ENCODE data around the gene STX10. TPM values are rescaled to one million over a fixed set of nuclear protein-coding genes. Genes with fewer than 3 reads are reported as not detected.
A peak's percentile ranks its signal among the peaks of the same experiment; 100 is the strongest.

The STX10 gene
- total and polyA plus RNA-seq, 8 donors, result 63.6 to 94.8 (median 72.5) TPM

DNA sequence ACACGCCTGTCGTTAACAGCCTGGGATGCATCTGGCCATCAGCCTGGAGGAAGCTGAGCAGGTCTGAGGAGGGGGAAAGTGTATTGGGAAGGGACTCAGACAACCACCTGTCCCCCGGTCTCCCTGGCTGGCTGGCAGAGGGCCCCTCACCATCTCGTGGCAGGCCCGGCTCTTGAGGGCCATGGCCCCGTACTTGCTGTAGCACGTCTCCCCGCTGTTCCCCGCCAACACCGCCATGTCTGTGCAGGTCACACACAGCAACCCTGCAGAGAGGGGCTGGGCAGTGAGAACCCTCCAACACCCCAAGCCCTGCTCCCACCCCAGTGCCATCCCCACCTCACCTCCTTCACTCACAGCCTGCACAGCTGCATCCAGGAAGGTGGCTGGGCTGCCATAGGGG is 37.6 kb downstream of the STX10 start:
- intact Hi-C loops (cut with DNase I), result no loop called here
- TF ChIP-seq, protein P1, sequence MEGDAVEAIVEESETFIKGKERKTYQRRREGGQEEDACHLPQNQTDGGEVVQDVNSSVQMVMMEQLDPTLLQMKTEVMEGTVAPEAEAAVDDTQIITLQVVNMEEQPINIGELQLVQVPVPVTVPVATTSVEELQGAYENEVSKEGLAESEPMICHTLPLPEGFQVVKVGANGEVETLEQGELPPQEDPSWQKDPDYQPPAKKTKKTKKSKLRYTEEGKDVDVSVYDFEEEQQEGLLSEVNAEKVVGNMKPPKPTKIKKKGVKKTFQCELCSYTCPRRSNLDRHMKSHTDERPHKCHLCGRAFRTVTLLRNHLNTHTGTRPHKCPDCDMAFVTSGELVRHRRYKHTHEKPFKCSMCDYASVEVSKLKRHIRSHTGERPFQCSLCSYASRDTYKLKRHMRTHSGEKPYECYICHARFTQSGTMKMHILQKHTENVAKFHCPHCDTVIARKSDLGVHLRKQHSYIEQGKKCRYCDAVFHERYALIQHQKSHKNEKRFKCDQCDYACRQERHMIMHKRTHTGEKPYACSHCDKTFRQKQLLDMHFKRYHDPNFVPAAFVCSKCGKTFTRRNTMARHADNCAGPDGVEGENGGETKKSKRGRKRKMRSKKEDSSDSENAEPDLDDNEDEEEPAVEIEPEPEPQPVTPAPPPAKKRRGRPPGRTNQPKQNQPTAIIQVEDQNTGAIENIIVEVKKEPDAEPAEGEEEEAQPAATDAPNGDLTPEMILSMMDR (IDR thresholded peaks at IDR 0.05), result no peak
- Histone ChIP-seq H3K9me3 (no peaks in the 10 kb centered on the region), H3K4me1 (peaks cover 8 to 21% of the 10 kb centered on the region in 2 donors), H3K36me3 (peaks cover 0 to 57% of the 10 kb centered on the region in 2 donors), H3K27ac (no peak overlapping the region), H3K4me3 (no peak overlapping the region), H3K27me3 (no peaks in the 10 kb centered on the region)
- ATAC-seq (no peak), DNase-seq (no peak)

DNA sequence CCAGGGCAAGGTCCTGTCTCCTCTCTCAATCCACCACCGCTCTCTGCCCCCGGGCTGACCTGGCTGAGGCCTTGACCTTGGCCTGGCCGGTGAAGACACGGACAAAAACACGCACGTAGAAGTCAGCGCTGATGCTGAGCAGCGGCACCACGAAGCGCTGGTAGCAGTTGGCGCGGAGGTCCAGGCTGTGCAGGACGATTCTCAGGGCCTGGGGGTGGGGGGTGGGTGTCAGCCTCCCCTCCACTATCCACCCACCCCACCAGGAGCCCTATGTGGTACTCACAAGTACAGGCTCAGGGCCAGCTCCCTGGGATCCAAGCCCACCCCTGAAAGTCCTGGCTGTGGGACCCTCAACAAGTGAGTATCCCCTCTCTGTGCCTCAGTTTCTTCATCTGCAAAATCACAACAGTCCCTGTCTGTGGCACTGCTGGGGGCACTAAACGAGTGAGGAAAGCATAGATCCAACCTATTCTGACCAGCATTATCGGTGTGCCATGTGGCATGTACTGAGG is 40.0 kb downstream of the STX10 start:
- Histone ChIP-seq H3K9me3 (no peaks in the 10 kb centered on the region), H3K4me3 (no peak overlapping the region), H3K4me1 (peaks cover 0 to 7% of the 10 kb centered on the region in 2 donors), H3K27ac (no peak overlapping the region), H3K36me3 (peaks cover 0 to 64% of the 10 kb centered on the region in 2 donors), H3K27me3 (no peaks in the 10 kb centered on the region)
- intact Hi-C loops (cut with DNase I), result no loop called here
- DNase-seq, result no peak
- ATAC-seq, result no peak
- TF ChIP-seq, protein P1 (IDR thresholded peaks at IDR 0.05), result no peak

DNA sequence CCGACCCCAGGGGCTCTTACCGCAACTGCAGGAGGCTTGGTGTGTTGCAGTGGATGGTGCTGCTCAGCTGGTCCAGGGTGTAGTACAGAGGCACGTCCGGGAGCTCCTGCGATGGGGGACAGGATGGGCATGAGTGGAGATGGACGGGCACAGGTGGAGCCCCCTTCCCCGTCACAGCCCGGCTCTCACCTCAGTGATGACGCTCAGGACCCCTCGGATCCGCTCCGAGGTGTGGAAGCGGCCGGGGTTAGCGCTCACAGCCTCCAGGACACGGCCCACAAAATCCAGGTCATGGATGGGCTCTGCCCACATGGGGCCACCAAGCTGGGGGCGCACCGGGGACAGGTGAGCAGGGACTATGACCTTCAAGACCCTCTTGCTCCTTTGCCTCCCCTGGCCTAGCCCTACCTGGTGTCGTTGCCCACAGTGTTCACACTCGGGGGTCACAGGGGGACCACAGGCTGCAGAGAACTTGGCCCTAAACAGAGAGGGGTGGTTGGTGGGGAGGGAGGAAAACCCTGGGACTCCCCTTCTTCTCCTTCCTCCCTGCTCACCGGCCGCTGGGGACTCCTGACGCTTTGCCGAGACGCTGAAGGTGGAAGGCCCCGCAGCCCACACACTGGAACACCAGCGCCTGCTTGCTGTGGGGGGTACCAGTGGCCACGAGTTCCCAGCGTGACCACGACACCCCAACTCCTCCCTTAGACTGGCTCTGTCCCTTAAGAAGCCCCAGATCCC is 40.6 kb downstream of the STX10 start:
- H3K4me3 ChIP-seq, result no peak overlapping the region
- peaks cover 0 to 62% of the 10 kb centered on the region in 2 donors for H3K36me3 ChIP-seq
- intact Hi-C loops (cut with DNase I), result no loop called here
- no peak overlapping the region for H3K27ac ChIP-seq
- DNase-seq, result no peak
- H3K9me3 ChIP-seq, result no peaks in the 10 kb centered on the region
- H3K27me3 ChIP-seq, result no peaks in the 10 kb centered on the region
- H3K4me1 ChIP-seq, result peaks cover 0 to 12% of the 10 kb centered on the region in 2 donors
- TF ChIP-seq, protein P1 (IDR thresholded peaks at IDR 0.05), result no peak
- ATAC-seq, result no peak

DNA sequence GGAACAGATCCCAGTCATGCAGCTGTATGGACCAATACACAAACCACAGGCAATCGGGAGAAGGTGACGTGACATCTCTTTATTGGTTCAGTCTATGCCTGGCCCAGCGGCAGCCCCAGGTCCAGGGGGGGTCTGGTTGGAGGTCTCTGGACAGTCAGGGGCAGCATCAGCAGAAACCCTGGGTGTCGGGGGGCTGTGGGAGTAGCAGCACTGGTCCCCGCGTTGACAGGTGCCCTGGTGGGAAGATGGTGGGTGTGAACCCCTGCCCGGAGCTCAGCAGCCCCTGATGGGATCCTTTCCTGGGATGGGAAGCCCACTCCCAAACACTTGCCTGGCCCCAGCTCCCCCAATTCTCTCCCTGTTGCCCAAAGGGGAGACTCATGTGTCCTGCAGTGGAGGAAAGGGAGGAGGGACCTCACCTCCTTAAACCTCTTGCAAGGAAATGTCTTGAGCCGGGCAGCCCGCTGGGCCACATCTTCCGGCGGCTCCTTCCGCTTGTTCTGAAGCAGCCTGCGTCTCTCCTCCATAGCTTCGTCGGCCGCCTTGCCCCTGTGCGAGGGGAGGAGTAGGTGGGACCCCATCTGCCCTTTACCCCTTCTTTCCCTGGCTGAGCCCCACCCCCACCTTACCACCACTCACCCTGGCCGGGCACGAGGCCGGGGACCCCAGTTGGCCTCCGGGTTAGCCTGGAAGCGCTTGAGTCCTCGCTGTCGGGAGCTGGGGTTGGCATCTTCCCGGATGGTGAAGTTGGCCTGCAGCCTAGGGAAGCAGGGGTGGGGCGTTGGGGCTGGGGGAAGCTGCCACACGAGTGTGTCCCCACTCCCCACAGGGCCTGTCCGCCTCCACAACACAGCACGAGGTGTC is 45.1 kb downstream of the STX10 start:
- H3K4me1 ChIP-seq, result peaks cover 13 to 48% of the 10 kb centered on the region in 2 donors
- no peaks in the 10 kb centered on the region for H3K27me3 ChIP-seq
- H3K9me3 ChIP-seq, result no peaks in the 10 kb centered on the region
- TF ChIP-seq, protein P1 (IDR thresholded peaks at IDR 0.05), result no peak
- H3K36me3 ChIP-seq, result peaks cover 0 to 38% of the 10 kb centered on the region in 2 donors
- ATAC-seq, result no peak
- peak overlapping the region; percentile 82 to 98 for H3K27ac ChIP-seq
- intact Hi-C loops (cut with DNase I), result no loop called here
- DNase-seq, result peak in 1 of 4 donors; percentile 88
- peak overlapping the region in 1 of 2 donors; percentile 50 for H3K4me3 ChIP-seq

Measured in left lung (tissue), 10 donors.